HG02870 (cell line): Measurements from ENCODE around the gene CLASP1.
"Not testable (repeated sequence)": the region's sequence is repeated elsewhere in the genome, so short reads cannot be mapped to it uniquely, and the experiment has no call there.

Experiments
- ATAC-seq: cut with Tn5 transposase; IDR thresholded peaks from one replicate; pipeline ENCODE4 v1.9.1; 2021; ENCODE audit warnings: mild to moderate bottlenecking, moderate library complexity; ENCODE audit not compliant: unreplicated experiment

CLASP1 gene

DNA sequence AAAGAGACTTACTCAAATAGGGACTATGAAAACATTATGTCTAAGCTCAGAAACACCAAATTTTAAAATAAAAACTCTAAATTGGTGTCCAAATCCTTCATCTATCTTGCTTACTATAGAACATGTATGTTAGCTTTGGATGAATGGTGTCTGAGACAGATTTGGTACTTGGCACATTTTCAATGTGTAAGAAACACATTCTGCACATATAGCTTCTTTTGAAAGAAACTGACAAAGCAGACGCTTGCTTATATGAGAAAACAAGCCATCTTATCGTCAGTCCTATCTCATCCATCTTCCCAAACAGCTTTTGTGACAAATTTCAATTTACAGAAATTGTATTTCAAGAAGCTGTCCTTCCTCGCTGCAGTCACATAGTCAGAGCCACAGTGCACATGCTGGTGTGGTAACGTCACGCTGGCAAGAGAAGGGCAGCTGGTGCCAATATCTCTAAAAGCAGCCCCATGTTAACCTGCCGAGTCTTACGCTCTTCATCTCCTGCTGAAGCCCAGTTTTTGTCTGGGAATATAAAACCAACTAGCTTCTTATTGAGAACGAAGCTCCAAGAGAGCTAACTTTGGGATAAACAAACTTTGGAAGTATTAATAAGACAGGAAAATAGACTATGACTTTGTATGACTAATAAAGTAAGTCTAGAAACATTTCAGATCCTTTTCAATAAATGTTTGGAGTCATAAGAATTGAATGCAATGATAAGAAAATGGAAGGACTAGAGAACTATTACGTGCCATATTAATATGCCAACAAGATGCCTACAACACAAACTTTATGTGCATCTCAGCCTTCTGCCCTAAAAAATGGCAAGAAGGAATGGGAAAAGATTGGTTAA is 289.3 kb downstream of the CLASP1 start:
- ATAC-seq, result no peak

DNA sequence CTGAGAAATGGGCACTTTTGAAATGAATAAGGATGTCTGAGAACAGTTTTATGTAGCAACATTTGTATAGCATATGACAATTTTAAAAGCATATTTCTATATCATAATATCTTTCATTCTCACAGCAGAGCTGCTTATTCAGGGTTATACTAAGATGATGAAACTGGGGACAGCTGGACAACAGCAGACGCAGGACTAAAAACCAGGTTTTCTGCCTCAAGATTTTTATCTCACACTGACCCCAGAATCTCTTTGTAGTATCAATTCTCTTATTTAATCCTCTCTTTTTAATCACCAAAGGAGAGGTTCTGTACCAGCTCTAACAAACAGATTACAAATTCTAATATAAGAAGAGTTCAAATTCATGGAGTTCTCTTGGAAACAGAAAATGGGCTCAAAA is 290.1 kb downstream of the CLASP1 start:
- no peak for ATAC-seq

DNA sequence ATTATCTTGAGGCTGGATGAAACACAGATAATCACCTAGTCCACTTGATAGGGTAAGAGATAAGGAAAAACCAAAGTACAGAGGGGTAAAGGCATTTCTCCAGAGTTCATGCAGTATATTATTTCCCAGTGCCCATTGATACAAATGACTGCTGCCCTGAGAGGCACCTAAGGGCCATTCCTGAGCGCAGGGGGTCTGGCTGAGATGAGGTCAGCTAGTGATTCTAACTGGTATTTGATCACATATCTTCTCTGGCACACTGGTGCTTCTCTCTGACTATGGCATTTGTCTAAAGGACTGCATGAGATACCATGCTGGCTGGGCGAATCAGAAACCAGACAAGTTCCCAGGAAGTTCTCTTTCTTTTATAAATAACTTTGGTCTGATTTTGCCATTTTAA is 291.0 kb downstream of the CLASP1 start:
- ATAC-seq, result no peak

DNA sequence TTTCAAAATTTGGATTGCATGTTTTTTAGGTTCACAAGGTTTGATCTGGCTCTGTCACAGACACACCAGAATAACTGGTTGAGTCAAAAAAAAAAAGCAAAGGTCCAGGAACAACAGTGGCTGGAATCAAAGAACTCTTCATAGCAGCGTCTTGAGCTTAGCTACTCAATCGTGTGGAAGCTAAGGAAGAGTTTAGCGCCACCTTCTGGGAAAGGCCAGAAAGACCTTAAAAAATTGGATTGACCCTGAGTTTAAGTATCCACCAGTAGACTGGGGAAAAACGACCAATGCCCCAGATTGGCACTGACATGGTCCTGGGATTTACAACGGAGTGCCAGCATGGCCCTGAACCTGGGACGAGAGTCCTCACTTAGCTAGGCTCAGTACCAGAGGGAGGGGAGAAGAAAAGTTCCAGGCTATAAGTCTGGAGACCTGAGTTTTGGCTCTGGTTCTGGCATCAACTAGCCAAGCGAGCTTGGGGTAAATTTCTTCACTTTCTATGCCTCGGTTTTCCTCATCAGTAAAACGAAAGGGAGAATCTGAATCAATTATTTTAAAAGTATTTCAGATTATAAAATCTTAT is 293.1 kb downstream of the CLASP1 start:
- peak; percentile 52 for ATAC-seq

DNA sequence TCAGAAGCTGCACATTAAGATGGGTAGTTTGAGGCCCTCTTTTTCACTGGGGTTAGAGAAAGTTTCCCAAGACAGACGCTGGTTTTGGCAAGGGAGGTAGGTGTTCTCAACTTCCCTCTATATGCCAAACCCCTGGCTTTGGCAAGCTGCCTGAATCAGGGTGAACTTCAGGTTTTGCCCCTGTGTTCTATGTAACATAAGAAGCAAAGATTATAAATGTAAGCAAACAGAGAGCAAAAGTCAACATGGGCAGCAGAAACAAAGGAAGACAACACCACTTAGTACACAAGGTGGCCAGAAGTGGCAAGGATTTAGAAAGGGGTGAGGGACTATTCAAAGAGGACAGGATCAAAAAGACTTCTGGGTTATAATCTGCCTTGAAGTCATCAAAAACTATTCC is 293.8 kb downstream of the CLASP1 start:
- ATAC-seq, result no peak

DNA sequence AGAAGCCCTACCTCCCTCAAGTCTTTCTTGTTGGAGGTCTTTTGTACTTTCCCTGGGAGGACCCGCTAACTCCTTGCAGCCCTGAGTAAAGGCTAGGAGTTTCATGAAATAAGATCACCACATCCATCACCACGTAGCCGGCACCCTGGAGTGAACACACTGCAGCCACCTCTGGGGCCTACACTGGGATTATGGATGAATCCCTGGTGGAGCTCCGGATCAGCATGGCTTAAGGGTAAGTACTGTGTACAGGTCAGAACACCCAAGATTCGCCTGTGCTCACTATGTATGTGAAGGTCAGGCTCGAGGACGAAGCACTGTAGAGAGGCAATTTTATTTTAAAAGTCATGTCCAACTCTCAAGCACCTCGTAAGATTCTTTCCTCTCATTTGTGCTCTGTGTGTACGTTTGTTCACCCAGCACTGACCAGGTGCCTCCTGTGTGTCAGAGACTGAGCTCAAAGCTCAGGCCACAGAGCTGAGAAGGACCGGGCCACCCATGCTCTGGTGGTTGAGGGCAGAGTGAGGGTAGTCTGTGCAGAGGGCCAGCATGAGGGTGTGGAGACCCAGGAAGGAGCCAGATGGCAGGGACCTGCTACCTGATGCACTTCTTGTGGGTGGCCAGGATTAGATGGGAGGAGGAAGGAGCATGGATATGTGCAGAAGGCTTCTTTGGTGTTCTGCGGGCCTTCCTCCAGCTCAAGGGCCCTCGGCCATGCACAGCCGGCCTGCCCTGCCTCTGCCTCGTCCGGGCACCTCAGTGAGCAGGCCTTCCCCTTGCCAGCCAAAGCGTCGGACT is 297.5 kb downstream of the CLASP1 start:
- ATAC-seq, result no peak

DNA sequence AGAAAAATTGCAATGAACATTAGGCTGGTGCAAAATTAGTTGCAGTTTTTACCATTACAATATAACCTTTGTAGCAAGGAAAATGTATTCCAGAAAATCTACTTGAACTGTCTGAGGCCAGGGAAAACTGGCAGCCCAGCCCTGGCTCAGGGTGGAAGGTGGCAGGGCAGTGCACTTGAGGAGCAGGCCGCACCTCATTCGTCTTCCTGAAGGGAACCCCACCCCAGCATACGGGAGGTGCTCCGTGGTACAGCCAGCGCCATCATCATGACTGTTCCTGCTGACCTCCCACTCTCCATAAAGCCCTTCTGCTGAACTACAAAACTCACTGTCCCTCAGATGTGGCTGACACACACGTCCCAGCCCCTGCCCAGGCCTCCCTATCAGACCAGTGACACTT is 298.4 kb downstream of the CLASP1 start:
- no peak for ATAC-seq

DNA sequence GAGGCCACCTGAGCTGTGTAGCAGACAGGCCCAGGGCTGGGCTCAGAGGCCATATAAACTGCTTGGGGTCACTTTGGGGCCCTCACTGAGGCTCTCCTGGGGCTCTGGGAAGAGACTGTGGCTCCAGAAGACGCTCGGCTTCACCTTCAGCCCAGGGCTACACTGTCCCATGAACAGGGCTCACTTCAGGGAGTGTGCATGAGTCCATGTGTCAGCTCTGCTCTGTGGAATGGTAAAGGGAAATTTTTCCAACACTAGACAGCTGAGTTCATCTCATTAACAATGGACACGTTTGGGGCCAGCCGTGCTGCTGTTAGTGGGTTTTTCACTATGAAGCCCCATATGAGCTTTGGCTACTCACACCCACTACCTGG is 298.9 kb downstream of the CLASP1 start:
- ATAC-seq, result no peak

DNA sequence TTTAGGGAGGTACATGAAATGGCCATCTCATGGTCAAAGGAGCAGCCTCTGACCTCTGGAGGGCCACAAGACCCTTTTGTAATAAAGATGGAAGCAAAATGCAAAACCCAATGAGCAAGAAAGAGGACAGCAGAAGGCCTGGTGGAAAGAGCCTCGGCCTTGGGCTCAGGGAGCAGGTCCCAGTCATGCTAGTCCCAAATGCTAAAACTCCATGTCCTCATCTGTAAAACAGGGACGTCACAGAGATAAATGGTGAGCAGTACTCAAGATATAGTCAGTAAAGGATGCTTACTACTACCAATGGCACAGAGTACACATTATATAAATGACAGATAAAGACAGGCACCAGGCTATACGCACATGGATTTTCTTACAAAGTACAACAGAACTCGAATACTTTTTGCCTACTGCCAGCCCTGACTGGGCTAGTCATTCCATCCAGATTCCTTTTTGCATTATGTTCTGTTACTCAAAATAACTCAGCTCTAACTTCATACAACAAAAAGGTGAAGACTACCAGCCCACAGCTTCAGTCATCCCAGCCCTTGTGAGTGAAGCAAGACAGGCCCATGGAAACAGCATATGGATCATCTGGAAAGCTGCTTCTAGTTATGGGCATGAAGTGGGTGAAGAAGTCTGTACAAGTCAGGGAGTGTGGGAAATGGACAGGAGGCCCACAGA is 299.4 kb downstream of the CLASP1 start:
- ATAC-seq, result no peak

DNA sequence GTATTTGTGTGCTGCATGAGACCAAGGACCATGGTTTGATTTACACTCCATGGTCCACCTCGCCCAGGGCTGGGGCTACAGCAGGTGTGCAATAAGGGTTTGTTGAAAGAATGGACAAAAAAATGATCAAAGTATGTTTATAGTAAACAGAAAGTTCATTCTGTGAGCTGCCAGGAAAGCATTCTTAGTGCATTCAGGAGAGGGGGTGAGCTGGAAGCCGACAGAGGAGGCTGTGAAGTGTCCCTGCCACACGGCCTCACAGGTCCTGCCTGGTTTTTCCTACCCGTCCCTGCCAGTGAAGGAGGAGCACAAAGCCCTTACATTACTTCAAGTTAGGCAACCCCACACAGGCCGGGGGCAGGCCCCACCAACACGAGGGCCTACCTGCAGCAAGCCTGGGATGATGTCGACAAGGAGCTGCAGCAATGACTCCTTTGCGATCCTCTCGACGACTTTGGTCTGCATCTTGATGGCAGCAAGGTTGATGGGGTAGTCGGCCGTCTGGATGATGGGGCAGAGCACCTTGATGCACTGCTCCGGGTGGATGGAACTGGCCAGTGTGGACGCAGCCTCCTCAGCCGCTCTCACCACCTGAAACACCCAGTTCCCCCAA is 301.0 kb downstream of the CLASP1 start:
- ATAC-seq, result no peak

DNA sequence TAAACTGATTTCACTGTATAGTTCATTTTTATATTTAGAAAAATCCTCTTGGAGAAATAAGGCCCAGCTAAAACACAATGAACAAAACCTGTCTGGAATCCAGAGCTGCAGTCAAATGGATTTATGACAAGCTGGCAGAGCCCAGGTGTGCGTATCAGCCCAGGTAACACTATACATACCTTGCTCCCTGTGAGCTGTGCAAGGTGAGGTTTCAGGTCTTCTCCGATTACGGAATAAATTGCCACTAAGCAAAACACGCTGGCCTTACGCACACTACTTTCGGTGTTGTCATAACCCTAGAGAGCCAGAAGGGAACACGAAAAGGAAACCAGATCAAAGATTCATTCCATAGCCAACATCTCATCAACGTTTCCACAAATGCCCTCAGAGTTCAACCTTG is 302.4 kb downstream of the CLASP1 start:
- no peak for ATAC-seq

DNA sequence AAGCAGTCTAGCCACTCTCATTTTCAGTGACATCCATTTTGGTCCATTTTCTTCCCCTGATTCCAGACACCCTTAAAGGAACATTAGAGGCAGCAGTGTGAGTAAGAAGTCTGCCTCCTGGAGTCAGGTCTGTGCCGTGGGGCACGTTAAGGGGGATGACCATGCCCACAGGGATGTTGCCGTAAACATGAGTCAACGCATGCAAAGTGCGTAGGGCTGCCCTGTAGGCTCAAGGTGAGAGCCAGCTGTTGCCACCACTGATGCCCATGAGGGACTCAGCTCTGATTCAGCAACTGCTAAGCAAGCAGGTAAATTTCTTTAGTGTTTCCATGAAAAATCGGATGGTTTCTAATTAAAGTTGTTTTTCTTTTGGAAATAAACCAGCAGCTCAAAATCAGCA is 302.9 kb downstream of the CLASP1 start:
- ATAC-seq, result no peak

DNA sequence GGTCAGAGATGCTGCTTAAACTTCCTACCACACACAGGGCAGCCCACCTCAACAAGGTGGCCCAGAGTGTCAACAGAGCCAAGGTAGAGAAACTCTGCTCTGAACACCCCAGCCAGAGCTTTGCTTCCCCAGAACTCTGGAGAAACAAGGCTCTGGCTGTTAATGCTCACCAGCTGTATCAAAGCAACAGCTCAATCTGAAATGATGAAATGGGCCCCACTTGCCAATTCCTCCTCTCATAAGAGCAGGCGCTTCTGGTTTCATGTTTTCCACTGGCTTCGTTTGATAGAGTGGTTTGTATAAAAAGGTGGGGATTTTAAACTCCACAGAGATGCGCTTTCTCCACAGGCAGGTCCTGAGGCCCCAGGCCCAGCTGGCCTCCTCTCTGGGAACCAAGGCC is 303.4 kb downstream of the CLASP1 start:
- no peak for ATAC-seq

DNA sequence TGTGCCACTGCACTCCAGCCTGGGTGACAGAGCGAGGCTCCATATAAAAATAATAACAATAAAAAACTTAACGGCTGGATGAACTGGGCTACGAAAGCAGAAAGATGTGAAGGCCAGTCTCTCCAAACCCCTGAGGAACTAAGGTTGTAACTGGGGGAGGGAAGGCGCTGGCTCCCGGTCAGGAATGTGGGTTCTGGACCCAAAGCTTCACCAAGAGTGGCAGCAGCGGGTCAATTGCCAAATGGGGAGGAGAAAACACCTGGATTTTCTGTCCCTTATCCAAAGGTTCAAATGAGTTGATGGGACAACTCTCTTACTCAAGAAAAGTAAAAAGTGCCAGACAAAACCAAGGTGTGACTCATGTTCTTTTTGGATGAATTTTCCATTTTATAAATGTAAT is 304.2 kb downstream of the CLASP1 start:
- ATAC-seq, result no peak

DNA sequence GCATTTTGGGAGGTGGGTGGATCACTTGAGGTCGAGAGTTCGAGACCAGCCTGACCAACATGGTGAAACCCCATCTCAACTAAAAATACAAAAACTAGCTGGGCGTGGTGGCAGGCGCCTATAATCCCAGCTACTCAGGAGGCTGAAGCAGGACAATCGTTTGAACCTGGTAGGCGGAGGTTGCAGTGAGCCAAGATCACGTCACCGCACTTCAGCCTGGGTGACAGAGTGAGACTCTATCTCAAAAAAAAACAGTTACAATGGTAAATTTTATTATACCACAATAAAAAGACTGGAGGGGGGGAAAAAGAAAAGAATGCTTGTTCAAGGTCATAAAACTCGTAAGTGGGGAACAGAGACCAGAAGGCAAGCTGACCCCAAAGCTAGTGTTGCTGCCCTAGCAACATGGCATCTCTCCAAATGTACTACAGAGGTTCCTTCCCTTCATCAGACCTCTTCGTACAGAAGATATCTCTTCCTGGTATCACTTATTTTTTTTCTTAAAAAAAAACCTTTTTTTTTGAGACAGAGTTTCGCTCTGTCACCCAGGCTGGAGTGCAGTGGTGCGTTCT is 305.3 kb downstream of the CLASP1 start:
- ATAC-seq, result not testable (repeated sequence)

DNA sequence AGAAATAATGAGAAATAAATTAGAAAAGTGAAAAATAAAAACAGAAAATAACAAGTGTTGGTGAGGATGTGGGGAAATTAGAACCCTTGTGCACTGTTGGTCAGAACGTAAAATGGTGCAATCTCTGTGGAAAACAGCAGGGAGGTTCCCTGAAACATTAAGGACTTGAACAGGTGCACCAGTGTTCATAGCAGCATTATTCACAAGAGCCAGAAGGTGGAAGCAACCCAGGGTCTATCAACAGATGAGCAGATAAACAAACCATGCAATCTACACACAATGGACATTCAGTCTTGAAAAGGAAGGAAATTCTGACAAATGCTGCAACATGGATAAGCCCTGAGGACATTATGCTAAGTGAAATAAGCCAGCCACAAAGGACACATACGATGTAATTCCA is 306.1 kb downstream of the CLASP1 start:
- no peak for ATAC-seq

DNA sequence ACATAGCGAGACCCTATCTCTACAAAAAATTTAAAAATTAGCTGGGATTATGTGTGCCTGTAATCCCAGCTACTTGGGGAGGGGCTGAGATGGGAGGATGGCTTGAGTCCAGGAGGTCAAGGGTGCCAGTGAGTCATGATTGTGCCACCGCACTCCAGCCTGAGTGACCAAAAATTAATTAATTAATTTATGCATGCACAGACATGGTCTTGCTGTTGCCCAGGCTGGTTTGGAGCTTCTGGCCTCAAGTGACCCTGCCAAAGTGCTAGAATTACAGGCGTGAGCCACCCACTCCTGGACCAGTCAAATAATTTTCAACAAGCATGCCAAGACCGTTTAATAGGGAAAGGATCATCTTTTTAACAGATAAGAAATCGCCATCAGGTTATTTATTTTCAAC is 306.5 kb downstream of the CLASP1 start:
- no peak for ATAC-seq

DNA sequence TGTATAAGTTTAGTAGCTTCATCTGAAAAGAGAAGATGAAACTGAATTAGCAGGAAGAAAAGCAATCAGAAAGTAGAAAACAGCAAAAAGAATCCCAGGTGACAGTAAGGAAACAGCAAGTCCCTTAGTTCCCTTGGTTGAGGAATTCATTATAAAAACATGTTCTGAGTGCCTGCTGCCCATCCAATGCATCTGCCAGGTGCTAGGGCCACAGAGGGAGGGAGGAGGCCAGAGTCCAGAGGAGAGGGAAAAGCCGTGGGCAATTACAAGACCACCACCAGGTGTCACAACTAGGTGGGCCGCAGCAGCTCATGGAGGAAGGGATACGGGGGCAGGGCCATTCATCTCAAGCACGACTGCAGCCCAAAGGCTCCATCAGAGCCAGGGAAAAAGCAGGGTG is 308.3 kb downstream of the CLASP1 start:
- ATAC-seq, result no peak

DNA sequence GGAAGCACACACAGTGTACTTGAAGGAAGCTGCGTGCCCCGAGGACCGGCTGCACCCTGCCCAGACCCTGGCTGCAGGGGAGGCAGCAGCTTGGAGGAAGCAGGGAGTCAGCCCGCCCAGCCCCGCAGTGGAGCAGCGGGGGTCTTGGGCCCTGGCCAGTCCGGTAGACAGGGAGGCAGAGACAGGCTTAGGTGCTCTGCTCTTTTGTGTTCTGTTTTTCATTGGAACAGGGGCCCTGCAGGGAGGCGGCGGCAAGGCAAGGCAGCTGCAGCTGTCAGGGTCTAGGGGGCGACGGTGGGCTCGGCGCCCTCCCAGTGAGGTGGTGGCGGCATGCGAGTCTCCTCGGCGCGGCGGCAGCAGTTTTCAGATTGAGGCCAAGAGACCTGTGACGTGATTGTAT is 311.0 kb downstream of the CLASP1 start:
- no peak for ATAC-seq

DNA sequence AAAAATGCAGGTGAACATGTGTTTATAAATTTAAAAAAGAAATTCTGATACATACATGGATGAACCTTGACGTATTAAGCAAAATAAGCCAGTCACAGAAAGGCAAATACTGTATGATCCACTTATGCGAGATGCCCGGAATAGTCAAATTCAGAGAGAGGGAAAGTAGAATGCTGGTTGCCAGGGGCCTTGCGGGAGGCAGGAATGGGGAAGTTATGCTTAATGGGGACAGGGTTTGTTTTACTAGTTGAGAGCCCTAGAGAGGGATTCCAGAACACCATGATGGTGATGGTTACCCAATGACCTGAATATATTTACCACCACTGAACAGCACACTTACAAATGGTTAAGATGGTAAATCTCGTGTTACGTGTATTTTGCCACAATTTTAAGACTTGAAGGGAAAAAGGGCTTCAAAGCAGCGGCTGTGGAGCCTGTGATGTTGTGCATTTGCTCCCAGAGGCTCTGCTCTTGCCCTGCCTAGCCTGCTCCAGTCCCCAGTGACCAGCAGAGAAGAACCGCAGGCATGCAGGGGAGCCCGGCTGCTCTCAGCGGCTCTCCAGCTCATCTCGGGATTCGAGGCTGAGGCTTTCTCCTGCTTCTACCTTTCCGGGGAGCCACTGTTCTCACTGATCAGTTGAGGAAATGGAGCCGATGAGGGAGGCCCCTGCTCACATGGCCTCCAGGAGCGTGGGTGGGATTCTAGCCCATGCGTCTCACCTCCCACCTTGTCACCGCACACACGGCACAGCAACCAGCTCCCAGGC is 312.6 kb downstream of the CLASP1 start:
- no peak for ATAC-seq
